Keratinocyte (primary cell): Measurements from ENCODE around the gene TBXAS1.

ENCODE experiments used
- EZH2 ChIP-seq: IDR thresholded peaks from one replicate; pipeline ENCODE4 v1.6.1; 2012; ENCODE audit warnings: inconsistent platforms, mild to moderate bottlenecking, low read length, moderate library complexity
- TF ChIP-seq, protein P1 (sequence below), 3 experiments: IDR thresholded peaks in 1 of 3; conservative IDR thresholded peaks in 1 of 3; optimal IDR thresholded peaks in 1 of 3; 2 replicates in 2 of 3; 3 replicates in 1 of 3; pipeline versions ENCODE3 to v1.5.1; 2011; ENCODE audit warnings: low read length in 3 of 3, mild to moderate bottlenecking in 3 of 3, moderate library complexity in 2 of 3, control low read depth in 1 of 3, inconsistent platforms in 1 of 3; ENCODE audit not compliant: insufficient read depth in 2 of 3; ENCODE audit errors: extremely low read depth in 1 of 3

DNA sequence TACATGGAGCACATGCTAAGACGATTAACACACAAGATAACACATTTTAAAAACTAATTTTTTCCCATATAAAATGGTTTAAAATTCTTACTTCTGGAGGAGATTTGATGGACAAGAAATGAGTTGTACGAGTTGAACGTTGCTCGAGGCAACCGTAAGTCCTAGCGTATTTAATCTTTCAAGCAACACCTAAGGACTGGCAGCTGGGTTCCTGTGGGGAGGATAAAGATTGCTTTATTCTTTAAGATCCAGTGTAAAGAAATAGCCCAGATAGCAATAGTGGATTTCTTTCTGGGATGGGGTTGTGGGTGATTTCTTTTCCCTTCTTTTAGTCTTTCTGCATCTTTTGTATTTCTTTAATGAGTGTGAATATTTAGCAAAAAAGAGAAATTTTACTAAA is 9.8 kb downstream of the TBXAS1 start:
- no peak for TF ChIP-seq EZH2
- TF ChIP-seq, protein P1, sequence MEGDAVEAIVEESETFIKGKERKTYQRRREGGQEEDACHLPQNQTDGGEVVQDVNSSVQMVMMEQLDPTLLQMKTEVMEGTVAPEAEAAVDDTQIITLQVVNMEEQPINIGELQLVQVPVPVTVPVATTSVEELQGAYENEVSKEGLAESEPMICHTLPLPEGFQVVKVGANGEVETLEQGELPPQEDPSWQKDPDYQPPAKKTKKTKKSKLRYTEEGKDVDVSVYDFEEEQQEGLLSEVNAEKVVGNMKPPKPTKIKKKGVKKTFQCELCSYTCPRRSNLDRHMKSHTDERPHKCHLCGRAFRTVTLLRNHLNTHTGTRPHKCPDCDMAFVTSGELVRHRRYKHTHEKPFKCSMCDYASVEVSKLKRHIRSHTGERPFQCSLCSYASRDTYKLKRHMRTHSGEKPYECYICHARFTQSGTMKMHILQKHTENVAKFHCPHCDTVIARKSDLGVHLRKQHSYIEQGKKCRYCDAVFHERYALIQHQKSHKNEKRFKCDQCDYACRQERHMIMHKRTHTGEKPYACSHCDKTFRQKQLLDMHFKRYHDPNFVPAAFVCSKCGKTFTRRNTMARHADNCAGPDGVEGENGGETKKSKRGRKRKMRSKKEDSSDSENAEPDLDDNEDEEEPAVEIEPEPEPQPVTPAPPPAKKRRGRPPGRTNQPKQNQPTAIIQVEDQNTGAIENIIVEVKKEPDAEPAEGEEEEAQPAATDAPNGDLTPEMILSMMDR (optimal IDR thresholded peaks at IDR 0.05 in 1 of 3, IDR thresholded peaks at IDR 0.05 in 1 of 3, conservative IDR thresholded peaks at IDR 0.05 in 1 of 3; ENCODE audit: extremely low read depth in 1 of 3, insufficient read depth in 2 of 3, low read length in 3 of 3) = no peak
